ENCODE data around the gene CYP1A1. TPM values are rescaled to one million over a fixed set of nuclear protein-coding genes. Genes with fewer than 3 reads are reported as not detected.

CYP1A1 gene
- total and polyA plus RNA-seq, 2 experiments from 2014 or later, result 0.16 to 1.4 TPM

- TF ChIP-seq ETS1 (IDR thresholded peaks at IDR 0.05), result no peak
Measured at GRCh38 chr15:74680456-74680855, 44.9 kb downstream of the CYP1A1 start (continued).

- no peaks in the 10 kb centered on the region for H3F3A ChIP-seq (replicated peaks; ENCODE audit: low read depth)
- H2AFZ ChIP-seq, result no peak overlapping the region
- H3K9me3 Mint-ChIP-seq, result no peaks in the 10 kb centered on the region; the same call in 2 of the 3 replicates
- H3K4me3 ChIP-seq, result no peak overlapping the region
- H4K20me1 ChIP-seq (replicated peaks; ENCODE audit: insufficient read depth), result peaks cover 39% of the 10 kb centered on the region
- no peaks in the 10 kb centered on the region for H3K27me3 Mint-ChIP-seq (ENCODE audit: insufficient read depth, low read depth, poor library complexity)
- no peaks in the 10 kb centered on the region for H3K9me2 ChIP-seq (ENCODE audit: insufficient read depth)
- ATAC-seq (no peak), DNase-seq (ENCODE audit: low spot score) (no peak)
- H3K79me2 ChIP-seq (replicated peaks; ENCODE audit: insufficient read depth), result peaks cover 59% of the 10 kb centered on the region
- H3K4me1 ChIP-seq (ENCODE audit: insufficient read depth), result no peaks in the 10 kb centered on the region
- H3K27me3 ChIP-seq (ENCODE audit: insufficient read depth), result no peaks in the 10 kb centered on the region
- no peaks in the 10 kb centered on the region for H3K4me1 Mint-ChIP-seq
- peaks cover 18% of the 10 kb centered on the region for H3K36me3 Mint-ChIP-seq (ENCODE audit: low read depth)
- H3K4me2 ChIP-seq, result no peak overlapping the region
- H3K27ac Mint-ChIP-seq, result no peak overlapping the region
- H3K36me3 ChIP-seq (ENCODE audit: insufficient read depth), result peaks cover 11% of the 10 kb centered on the region; the same call in 1 of the 2 replicates
- no peak overlapping the region for H3K4me3 Mint-ChIP-seq
- no peak overlapping the region for H3K27ac ChIP-seq (ENCODE audit: low read depth)
- TF ChIP-seq NANOG (IDR thresholded peaks at IDR 0.05; ENCODE audit: borderline replicate concordance) (no peak), EZH2 (IDR thresholded peaks at IDR 0.05; ENCODE audit: low read depth, unreplicated experiment) (no peak), REST (IDR thresholded peaks at IDR 0.05; ENCODE audit: unreplicated experiment) (no peak), POLR2AphosphoS5 (IDR thresholded peaks at IDR 0.05; ENCODE audit: low read depth) (no peak), ETS1 (IDR thresholded peaks at IDR 0.05) (no peak), JUNB (IDR thresholded peaks at IDR 0.05; ENCODE audit: unreplicated experiment) (no peak), STAT1 (IDR thresholded peaks at IDR 0.05; ENCODE audit: unreplicated experiment) (no peak), ZNF114 (CRISPR knock-in tag; IDR thresholded peaks at IDR 0.05) (no peak), CREB1 (CRISPR knock-in tag; IDR thresholded peaks at IDR 0.05; ENCODE audit: low read depth) (no peak), ZNF462 (CRISPR knock-in tag; IDR thresholded peaks at IDR 0.05) (no peak), ZNF331 (CRISPR knock-in tag; IDR thresholded peaks at IDR 0.05; ENCODE audit: low read depth) (no peak), EZH2phosphoT487 (IDR thresholded peaks at IDR 0.05; ENCODE audit: unreplicated experiment) (no peak)
Measured at GRCh38 chr15:74676801-74677200, 48.5 kb downstream of the CYP1A1 start.

Measured in GM23338 (cell line).